ENCODE measurements around the gene PDXDC1. TPM values are rescaled to one million over a fixed set of nuclear protein-coding genes. Genes with fewer than 3 reads are reported as not detected.

PDXDC1 gene
- total RNA-seq, 1 experiment from 2014 or later = 107 TPM

DNA sequence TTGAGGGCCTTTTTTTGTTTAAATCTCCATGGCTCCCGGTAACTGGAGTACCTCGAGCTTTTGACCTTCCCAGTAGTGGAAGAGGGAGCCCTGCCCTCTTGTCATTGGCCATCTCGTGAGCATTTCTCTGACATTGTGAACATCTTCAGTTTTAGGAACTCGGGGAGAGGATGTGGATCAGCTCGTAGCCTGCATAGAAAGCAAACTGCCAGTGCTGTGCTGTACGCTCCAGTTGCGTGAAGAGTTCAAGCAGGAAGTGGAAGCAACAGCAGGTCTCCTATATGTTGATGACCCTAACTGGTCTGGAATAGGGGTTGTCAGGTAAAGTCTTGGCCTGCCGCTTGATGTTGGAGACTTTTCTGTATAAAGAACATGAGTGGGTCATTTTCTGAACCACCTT lies 56.8 kb downstream of the PDXDC1 start:
- peaks cover 8% of the 10 kb centered on the region for H3K4me1 Mint-ChIP-seq
- no peak overlapping the region for H3K27ac Mint-ChIP-seq
- no peaks in the 10 kb centered on the region for H3K9me3 Mint-ChIP-seq
- no peak overlapping the region for H3K4me3 Mint-ChIP-seq
- ATAC-seq (no peak), DNase-seq (ENCODE audit: low spot score) (no peak)
- TF ChIP-seq TEAD1 (CRISPR knock-in tag; IDR thresholded peaks at IDR 0.05) (no peak), MXD4 (CRISPR knock-in tag; IDR thresholded peaks at IDR 0.05; ENCODE audit: borderline replicate concordance) (no peak), ETV6 (CRISPR knock-in tag; IDR thresholded peaks at IDR 0.05) (no peak), HMGA2 (CRISPR knock-in tag; IDR thresholded peaks at IDR 0.05) (no peak), IRF2 (CRISPR knock-in tag; IDR thresholded peaks at IDR 0.05; ENCODE audit: borderline replicate concordance, low read depth) (no peak), TEAD4 (CRISPR knock-in tag; IDR thresholded peaks at IDR 0.05) (no peak), ZNF263 (CRISPR knock-in tag; IDR thresholded peaks at IDR 0.05; ENCODE audit: low read depth) (no peak), ZNF121 (CRISPR knock-in tag; IDR thresholded peaks at IDR 0.05) (no peak)
- TF ChIP-seq, protein P1, sequence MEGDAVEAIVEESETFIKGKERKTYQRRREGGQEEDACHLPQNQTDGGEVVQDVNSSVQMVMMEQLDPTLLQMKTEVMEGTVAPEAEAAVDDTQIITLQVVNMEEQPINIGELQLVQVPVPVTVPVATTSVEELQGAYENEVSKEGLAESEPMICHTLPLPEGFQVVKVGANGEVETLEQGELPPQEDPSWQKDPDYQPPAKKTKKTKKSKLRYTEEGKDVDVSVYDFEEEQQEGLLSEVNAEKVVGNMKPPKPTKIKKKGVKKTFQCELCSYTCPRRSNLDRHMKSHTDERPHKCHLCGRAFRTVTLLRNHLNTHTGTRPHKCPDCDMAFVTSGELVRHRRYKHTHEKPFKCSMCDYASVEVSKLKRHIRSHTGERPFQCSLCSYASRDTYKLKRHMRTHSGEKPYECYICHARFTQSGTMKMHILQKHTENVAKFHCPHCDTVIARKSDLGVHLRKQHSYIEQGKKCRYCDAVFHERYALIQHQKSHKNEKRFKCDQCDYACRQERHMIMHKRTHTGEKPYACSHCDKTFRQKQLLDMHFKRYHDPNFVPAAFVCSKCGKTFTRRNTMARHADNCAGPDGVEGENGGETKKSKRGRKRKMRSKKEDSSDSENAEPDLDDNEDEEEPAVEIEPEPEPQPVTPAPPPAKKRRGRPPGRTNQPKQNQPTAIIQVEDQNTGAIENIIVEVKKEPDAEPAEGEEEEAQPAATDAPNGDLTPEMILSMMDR (IDR thresholded peaks at IDR 0.05) = no peak
- TF ChIP-seq, protein P2, sequence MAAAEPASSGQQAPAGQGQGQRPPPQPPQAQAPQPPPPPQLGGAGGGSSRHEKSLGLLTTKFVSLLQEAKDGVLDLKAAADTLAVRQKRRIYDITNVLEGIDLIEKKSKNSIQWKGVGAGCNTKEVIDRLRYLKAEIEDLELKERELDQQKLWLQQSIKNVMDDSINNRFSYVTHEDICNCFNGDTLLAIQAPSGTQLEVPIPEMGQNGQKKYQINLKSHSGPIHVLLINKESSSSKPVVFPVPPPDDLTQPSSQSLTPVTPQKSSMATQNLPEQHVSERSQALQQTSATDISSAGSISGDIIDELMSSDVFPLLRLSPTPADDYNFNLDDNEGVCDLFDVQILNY (CRISPR knock-in tag; IDR thresholded peaks at IDR 0.05) = no peak
- TF ChIP-seq, protein P3, sequence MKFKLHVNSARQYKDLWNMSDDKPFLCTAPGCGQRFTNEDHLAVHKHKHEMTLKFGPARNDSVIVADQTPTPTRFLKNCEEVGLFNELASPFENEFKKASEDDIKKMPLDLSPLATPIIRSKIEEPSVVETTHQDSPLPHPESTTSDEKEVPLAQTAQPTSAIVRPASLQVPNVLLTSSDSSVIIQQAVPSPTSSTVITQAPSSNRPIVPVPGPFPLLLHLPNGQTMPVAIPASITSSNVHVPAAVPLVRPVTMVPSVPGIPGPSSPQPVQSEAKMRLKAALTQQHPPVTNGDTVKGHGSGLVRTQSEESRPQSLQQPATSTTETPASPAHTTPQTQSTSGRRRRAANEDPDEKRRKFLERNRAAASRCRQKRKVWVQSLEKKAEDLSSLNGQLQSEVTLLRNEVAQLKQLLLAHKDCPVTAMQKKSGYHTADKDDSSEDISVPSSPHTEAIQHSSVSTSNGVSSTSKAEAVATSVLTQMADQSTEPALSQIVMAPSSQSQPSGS (CRISPR knock-in tag; IDR thresholded peaks at IDR 0.05; ENCODE audit: borderline replicate concordance, low read depth) = no peak
- TF ChIP-seq, protein P4, sequence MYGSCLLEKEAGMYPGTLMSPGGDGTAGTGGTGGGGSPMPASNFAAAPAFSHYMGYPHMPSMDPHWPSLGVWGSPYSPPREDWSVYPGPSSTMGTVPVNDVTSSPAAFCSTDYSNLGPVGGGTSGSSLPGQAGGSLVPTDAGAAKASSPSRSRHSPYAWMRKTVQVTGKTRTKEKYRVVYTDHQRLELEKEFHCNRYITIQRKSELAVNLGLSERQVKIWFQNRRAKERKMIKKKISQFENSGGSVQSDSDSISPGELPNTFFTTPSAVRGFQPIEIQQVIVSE (CRISPR knock-in tag; IDR thresholded peaks at IDR 0.05; ENCODE audit: borderline replicate concordance) = no peak
- TF ChIP-seq, protein P5, sequence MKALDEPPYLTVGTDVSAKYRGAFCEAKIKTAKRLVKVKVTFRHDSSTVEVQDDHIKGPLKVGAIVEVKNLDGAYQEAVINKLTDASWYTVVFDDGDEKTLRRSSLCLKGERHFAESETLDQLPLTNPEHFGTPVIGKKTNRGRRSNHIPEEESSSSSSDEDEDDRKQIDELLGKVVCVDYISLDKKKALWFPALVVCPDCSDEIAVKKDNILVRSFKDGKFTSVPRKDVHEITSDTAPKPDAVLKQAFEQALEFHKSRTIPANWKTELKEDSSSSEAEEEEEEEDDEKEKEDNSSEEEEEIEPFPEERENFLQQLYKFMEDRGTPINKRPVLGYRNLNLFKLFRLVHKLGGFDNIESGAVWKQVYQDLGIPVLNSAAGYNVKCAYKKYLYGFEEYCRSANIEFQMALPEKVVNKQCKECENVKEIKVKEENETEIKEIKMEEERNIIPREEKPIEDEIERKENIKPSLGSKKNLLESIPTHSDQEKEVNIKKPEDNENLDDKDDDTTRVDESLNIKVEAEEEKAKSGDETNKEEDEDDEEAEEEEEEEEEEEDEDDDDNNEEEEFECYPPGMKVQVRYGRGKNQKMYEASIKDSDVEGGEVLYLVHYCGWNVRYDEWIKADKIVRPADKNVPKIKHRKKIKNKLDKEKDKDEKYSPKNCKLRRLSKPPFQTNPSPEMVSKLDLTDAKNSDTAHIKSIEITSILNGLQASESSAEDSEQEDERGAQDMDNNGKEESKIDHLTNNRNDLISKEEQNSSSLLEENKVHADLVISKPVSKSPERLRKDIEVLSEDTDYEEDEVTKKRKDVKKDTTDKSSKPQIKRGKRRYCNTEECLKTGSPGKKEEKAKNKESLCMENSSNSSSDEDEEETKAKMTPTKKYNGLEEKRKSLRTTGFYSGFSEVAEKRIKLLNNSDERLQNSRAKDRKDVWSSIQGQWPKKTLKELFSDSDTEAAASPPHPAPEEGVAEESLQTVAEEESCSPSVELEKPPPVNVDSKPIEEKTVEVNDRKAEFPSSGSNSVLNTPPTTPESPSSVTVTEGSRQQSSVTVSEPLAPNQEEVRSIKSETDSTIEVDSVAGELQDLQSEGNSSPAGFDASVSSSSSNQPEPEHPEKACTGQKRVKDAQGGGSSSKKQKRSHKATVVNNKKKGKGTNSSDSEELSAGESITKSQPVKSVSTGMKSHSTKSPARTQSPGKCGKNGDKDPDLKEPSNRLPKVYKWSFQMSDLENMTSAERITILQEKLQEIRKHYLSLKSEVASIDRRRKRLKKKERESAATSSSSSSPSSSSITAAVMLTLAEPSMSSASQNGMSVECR (CRISPR knock-in tag; IDR thresholded peaks at IDR 0.05; ENCODE audit: borderline replicate concordance) = no peak
- H3K36me3 Mint-ChIP-seq = peaks cover 53% of the 10 kb centered on the region
- H3K27me3 Mint-ChIP-seq (ENCODE audit: low read depth) = no peaks in the 10 kb centered on the region
- ChIA-PET CTCF (no interaction called here), POLR2A (no interaction called here)

DNA sequence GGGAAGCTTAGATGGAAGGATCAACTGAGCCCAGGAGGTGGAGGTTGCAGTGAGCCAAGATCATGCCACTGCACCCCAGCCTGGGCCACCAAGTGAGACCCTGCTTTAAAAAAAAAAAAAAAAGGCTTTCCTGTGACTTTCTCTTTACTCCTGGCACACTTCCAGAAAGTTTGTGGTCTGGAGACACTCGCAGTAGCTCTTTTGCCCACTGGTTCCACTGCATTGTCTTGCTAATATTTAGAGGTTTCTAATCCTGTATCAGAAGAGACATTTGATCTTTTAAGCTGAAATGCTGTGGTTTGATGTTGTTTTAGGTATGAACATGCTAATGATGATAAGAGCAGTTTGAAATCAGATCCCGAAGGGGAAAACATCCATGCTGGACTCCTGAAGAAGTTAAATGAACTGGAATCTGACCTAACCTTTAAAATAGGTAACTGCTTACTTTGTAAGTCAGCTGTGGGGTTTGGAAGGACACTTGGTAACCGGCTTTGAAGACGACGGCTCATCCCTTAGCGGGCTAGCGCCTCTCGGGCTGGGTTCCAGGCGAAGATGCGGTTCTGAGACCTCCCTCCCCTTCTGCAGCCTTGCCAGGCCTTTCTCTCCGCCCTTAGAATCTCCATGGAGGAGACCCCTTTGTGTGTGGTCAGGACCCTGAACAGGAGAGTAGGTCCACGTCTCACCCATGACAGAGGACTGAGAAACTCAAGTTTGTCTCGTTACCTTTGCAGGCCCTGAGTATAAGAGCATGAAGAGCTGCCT lies 57.9 kb downstream of the PDXDC1 start:
- ChIA-PET CTCF (interaction anchor here (0.6 to 0.9 kb wide), 2 partner anchors 23 to 622 kb away, joined by 3 read pairs; partner anchors contain the start of gene NTAN1), POLR2A (no interaction called here)
- peaks cover 65% of the 10 kb centered on the region for H3K36me3 Mint-ChIP-seq
- no peak for DNase-seq (ENCODE audit: low spot score)
- peaks cover 4% of the 10 kb centered on the region for H3K4me1 Mint-ChIP-seq
- H3K27ac Mint-ChIP-seq = peak overlapping the region; percentile 60; the same call in 1 of the 2 replicates
- no peak overlapping the region for H3K4me3 Mint-ChIP-seq
- no peak for ATAC-seq
- H3K27me3 Mint-ChIP-seq (ENCODE audit: low read depth) = no peaks in the 10 kb centered on the region
- no peaks in the 10 kb centered on the region for H3K9me3 Mint-ChIP-seq
- TF ChIP-seq GABPB1 (CRISPR knock-in tag; IDR thresholded peaks at IDR 0.05) = no peak
- TF ChIP-seq, protein P6, sequence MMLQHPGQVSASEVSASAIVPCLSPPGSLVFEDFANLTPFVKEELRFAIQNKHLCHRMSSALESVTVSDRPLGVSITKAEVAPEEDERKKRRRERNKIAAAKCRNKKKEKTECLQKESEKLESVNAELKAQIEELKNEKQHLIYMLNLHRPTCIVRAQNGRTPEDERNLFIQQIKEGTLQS (CRISPR knock-in tag; conservative IDR thresholded peaks at IDR 0.05) = no peak
- no peak for TF ChIP-seq ZNF532 (CRISPR knock-in tag; IDR thresholded peaks at IDR 0.05; ENCODE audit: borderline replicate concordance)
- TF ChIP-seq SP1 (CRISPR knock-in tag; conservative IDR thresholded peaks at IDR 0.05) = no peak
- TF ChIP-seq, protein P7, sequence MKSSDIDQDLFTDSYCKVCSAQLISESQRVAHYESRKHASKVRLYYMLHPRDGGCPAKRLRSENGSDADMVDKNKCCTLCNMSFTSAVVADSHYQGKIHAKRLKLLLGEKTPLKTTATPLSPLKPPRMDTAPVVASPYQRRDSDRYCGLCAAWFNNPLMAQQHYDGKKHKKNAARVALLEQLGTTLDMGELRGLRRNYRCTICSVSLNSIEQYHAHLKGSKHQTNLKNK (CRISPR knock-in tag; IDR thresholded peaks at IDR 0.05) = no peak
- TF ChIP-seq FOXP1 (CRISPR knock-in tag; IDR thresholded peaks at IDR 0.05; ENCODE audit: borderline replicate concordance) = no peak
